H1 (cell line): ENCODE measurements around the gene GAK. TPM values are rescaled to one million over a fixed set of nuclear protein-coding genes. Genes with fewer than 3 reads are reported as not detected.

Experiments used
- CTCF ChIA-PET: fragments of 300-600 bp; sonication (Branson Sonifier 250); formaldehyde crosslinking; loops from one replicate; lab custom pipeline; 2021; ENCODE audit not compliant: partially characterized antibody; lab: Charles Lee
- POLR2A ChIA-PET: fragments of 300-600 bp; sonication (Branson Sonifier 250); formaldehyde crosslinking; loops from one replicate; lab custom pipeline; 2021; ENCODE audit warnings: inconsistent platforms; ENCODE audit not compliant: partially characterized antibody; lab: Charles Lee
- DNase-seq, 2 experiments: peaks; one replicate each; pipeline versions ENCODE4 v3.0.0 to v3.0.0-alpha.2; 2010 to 2022; ENCODE audit warnings: low spot score in 2 of 2, low read depth in 1 of 2, mixed read lengths in 1 of 2
- FAIRE-seq: peaks from 2 replicates; lab custom pipeline; 2011; peaks lifted over from hg19 to GRCh38; lab: Jason Lieb, UNC
- H2AFZ ChIP-seq: 2 replicates; pipeline ENCODE4 v1.8.1; 2012; ENCODE audit warnings: low read length, inconsistent platforms
- H2AK5ac ChIP-seq: 2 replicates; pipeline ENCODE4 v1.6.1; 2013; ENCODE audit warnings: low read depth, low read length
- H2BK120ac ChIP-seq: replicated peaks from 2 replicates; pipeline ENCODE3; 2013; ENCODE audit warnings: low read depth, low read length, inconsistent platforms
- H2BK12ac ChIP-seq: 2 replicates; pipeline ENCODE4 v1.6.1; 2013; ENCODE audit warnings: low read depth, low read length
- H2BK15ac ChIP-seq: 2 replicates; pipeline ENCODE4 v1.6.1; 2013; ENCODE audit warnings: low read length
- H2BK20ac ChIP-seq: 2 replicates; pipeline ENCODE4 v1.6.1; 2013; ENCODE audit warnings: low read length
- H2BK5ac ChIP-seq: 2 replicates; pipeline ENCODE4 v1.6.1; 2013; ENCODE audit warnings: low read depth, low read length
- H3K14ac ChIP-seq: 2 replicates; pipeline ENCODE4 v1.6.1; 2013; ENCODE audit warnings: inconsistent platforms; ENCODE audit not compliant: insufficient read length
- H3K18ac ChIP-seq: 2 replicates; pipeline ENCODE4 v1.6.1; 2013; ENCODE audit warnings: low read length; ENCODE audit errors: extremely low read depth
- H3K23ac ChIP-seq: 2 replicates; pipeline ENCODE4 v1.6.1; 2013; ENCODE audit warnings: inconsistent platforms; ENCODE audit not compliant: insufficient read length
- H3K23me2 ChIP-seq: 2 replicates; pipeline ENCODE4 v1.6.1; 2013; ENCODE audit warnings: low read depth, low read length
- H3K27ac ChIP-seq: 2 replicates; pipeline ENCODE4 v1.6.1; 2011; ENCODE audit warnings: low read depth, low read length, inconsistent platforms
- H3K27me3 ChIP-seq, 4 experiments: replicated peaks in 1 of 4; 1 replicate in 1 of 4; 2 replicates in 3 of 4; pipeline versions ENCODE4 v1.6.1 to v1.8.1; 2011 to 2013; ENCODE audit warnings: low read length in 3 of 4, mild to moderate bottlenecking in 3 of 4, inconsistent platforms in 2 of 4, mixed read lengths in 2 of 4, moderate library complexity in 1 of 4; ENCODE audit not compliant: control insufficient read depth in 3 of 4, insufficient read depth in 3 of 4; ENCODE audit errors: extremely low read depth in 1 of 4
- H3K36me3 ChIP-seq, 4 experiments: 2 replicates each; pipeline versions ENCODE4 v1.6.1 to v1.8.1; 2011 to 2013; ENCODE audit warnings: mild to moderate bottlenecking in 4 of 4, low read length in 3 of 4, moderate library complexity in 2 of 4, control low read depth in 1 of 4, inconsistent platforms in 1 of 4; ENCODE audit not compliant: insufficient read depth in 4 of 4, control insufficient read depth in 2 of 4
- H3K4ac ChIP-seq: replicated peaks from 2 replicates; pipeline ENCODE3; 2013; ENCODE audit warnings: low read length, low read depth, mixed read lengths, inconsistent platforms; ENCODE audit not compliant: insufficient read length
- H3K4me1 ChIP-seq, 4 experiments: replicated peaks in 1 of 4; 1 replicate in 1 of 4; 2 replicates in 3 of 4; pipeline versions ENCODE4 v1.6.1 to v1.8.1; 2011 to 2013; ENCODE audit warnings: low read length in 3 of 4, inconsistent platforms in 2 of 4, mixed read lengths in 1 of 4; ENCODE audit not compliant: insufficient read depth in 4 of 4, control insufficient read depth in 3 of 4
- H3K4me2 ChIP-seq, 2 experiments: 2 replicates each; pipeline versions ENCODE4 v1.6.1 to v1.8.1; 2011 to 2013; ENCODE audit warnings: low read depth in 2 of 2, low read length in 2 of 2, control low read depth in 1 of 2, inconsistent platforms in 1 of 2, mild to moderate bottlenecking in 1 of 2; ENCODE audit not compliant: insufficient read depth in 1 of 2
- H3K4me3 ChIP-seq, 4 experiments: fragments of 200-600, 300-600 bp in 1 of 4; sonication (generic), shearing (Covaris generic), sonication (Bioruptor Twin) in 1 of 4; 2 replicates each; pipeline versions ENCODE4 v1.5.1 to v1.8.1; 2011 to 2016; ENCODE audit warnings: low read length in 4 of 4, low read depth in 3 of 4, control low read depth in 2 of 4, inconsistent platforms in 2 of 4, mild to moderate bottlenecking in 2 of 4, mixed read lengths in 1 of 4, moderate library complexity in 1 of 4; ENCODE audit not compliant: insufficient read depth in 2 of 4; ENCODE audit errors: extremely low read depth in 1 of 4
- H3K56ac ChIP-seq: replicated peaks from 2 replicates; pipeline ENCODE3; 2013; ENCODE audit warnings: low read depth, mild to moderate bottlenecking, mixed read lengths, low read length, inconsistent platforms; ENCODE audit not compliant: insufficient read length
- H3K79me1 ChIP-seq: 2 replicates; pipeline ENCODE4 v1.6.1; 2013; ENCODE audit warnings: low read depth, low read length, control low read depth
- H3K79me2 ChIP-seq, 2 experiments: 2 replicates each; pipeline versions ENCODE4 v1.6.1 to v1.8.1; 2012 to 2013; ENCODE audit warnings: low read length in 2 of 2, mild to moderate bottlenecking in 2 of 2, inconsistent platforms in 1 of 2; ENCODE audit not compliant: insufficient read depth in 2 of 2, control insufficient read depth in 1 of 2
- H3K9ac ChIP-seq, 4 experiments: replicated peaks in 1 of 4; 1 replicate in 1 of 4; 2 replicates in 3 of 4; pipeline versions ENCODE4 v1.6.1 to v1.8.1; 2011 to 2013; ENCODE audit warnings: low read depth in 3 of 4, low read length in 3 of 4, control low read depth in 2 of 4, mild to moderate bottlenecking in 2 of 4, moderate library complexity in 2 of 4, inconsistent platforms in 1 of 4; ENCODE audit errors: extremely low read depth in 1 of 4
- H3K9me3 ChIP-seq, 2 experiments: 2 replicates each; pipeline versions ENCODE4 v1.6.1 to v1.8.1; 2012 to 2013; ENCODE audit warnings: mild to moderate bottlenecking in 2 of 2, moderate library complexity in 2 of 2, control low read depth in 1 of 2, inconsistent platforms in 1 of 2, low read depth in 1 of 2, low read length in 1 of 2, mixed read lengths in 1 of 2; ENCODE audit not compliant: insufficient read depth in 2 of 2
- H4K20me1 ChIP-seq, 2 experiments: replicated peaks in 1 of 2; 2 replicates each; pipeline versions ENCODE3 to v1.8.1; 2011 to 2013; ENCODE audit warnings: inconsistent platforms in 2 of 2, low read length in 2 of 2, mild to moderate bottlenecking in 1 of 2; ENCODE audit not compliant: insufficient read depth in 2 of 2, control insufficient read depth in 1 of 2
- H4K5ac ChIP-seq: 2 replicates; pipeline ENCODE4 v1.6.1; 2013; ENCODE audit warnings: low read length, low read depth, mixed read lengths, inconsistent platforms; ENCODE audit not compliant: insufficient read length
- H4K8ac ChIP-seq: 2 replicates; pipeline ENCODE4 v1.8.0; 2013; ENCODE audit warnings: mild to moderate bottlenecking, moderate library complexity, low read length, inconsistent platforms; ENCODE audit not compliant: insufficient read depth; ENCODE audit errors: extremely low read depth
- H4K91ac ChIP-seq: replicated peaks from 2 replicates; pipeline ENCODE3; 2013; ENCODE audit warnings: low read length, mixed read lengths, inconsistent platforms; ENCODE audit not compliant: insufficient read length
- BRCA1 ChIP-seq: IDR thresholded peaks from 2 replicates; pipeline ENCODE4 v1.6.1; 2012; ENCODE audit warnings: low read depth, low read length, improper control_type of control experiment
- CBX8 ChIP-seq: fragments of 300-800, 300-1000 bp; sonication (generic); IDR thresholded peaks from 2 replicates; pipeline ENCODE4 v1.7.1; 2016; ENCODE audit warnings: low read depth, low read length, borderline replicate concordance
- CEBPB ChIP-seq: IDR thresholded peaks from 2 replicates; pipeline ENCODE4 v1.6.1; 2012; ENCODE audit warnings: low read depth, low read length
- CHD1 ChIP-seq: IDR thresholded peaks from 2 replicates; pipeline ENCODE4 v1.6.1; 2012; ENCODE audit warnings: low read depth, low read length, improper control_type of control experiment
- CREB1 ChIP-seq: IDR thresholded peaks from 2 replicates; pipeline ENCODE4 v1.6.1; 2012; ENCODE audit warnings: inconsistent platforms
- CTBP2 ChIP-seq: IDR thresholded peaks from 2 replicates; pipeline ENCODE4 v1.7.0; 2011; ENCODE audit warnings: borderline replicate concordance, mild to moderate bottlenecking, moderate library complexity, mixed read lengths, low read length; ENCODE audit not compliant: insufficient read depth, insufficient read length
- HDAC2 ChIP-seq, 2 experiments: fragments of 300-600 bp in 1 of 2; sonication (generic) in 1 of 2; IDR thresholded peaks; 2 replicates each; pipeline ENCODE4 v1.6.1; 2011 to 2012; ENCODE audit warnings: low read depth in 2 of 2, low read length in 2 of 2, mild to moderate bottlenecking in 2 of 2, moderate library complexity in 2 of 2, borderline replicate concordance in 1 of 2, inconsistent platforms in 1 of 2
- NRF1 ChIP-seq: IDR thresholded peaks from 2 replicates; pipeline ENCODE4 v1.6.1; 2011; ENCODE audit warnings: mild to moderate bottlenecking, low read depth, low read length, improper control_type of control experiment
- SIRT6 ChIP-seq: IDR thresholded peaks from one replicate; pipeline ENCODE4 v1.7.1; 2012; ENCODE audit warnings: low read length, inconsistent platforms
- SP1 ChIP-seq: IDR thresholded peaks from 2 replicates; pipeline ENCODE4 v1.6.1; 2011; ENCODE audit warnings: low read depth, low read length
- SUZ12 ChIP-seq: fragments of 200-600 bp; sonication (generic); IDR thresholded peaks from 2 replicates; pipeline ENCODE4 v1.6.1; 2012; ENCODE audit warnings: mild to moderate bottlenecking, inconsistent platforms, low read length, moderate library complexity, mixed read lengths
- TAF1 ChIP-seq: IDR thresholded peaks from 2 replicates; pipeline ENCODE4 v1.6.1; 2011; ENCODE audit warnings: mild to moderate bottlenecking, low read depth, low read length
- WGBS, 2 experiments: shearing (Covaris generic) in 1 of 2; methylation state at CpG; one replicate each; pipeline versions ENCODE4 v1.1.6 to v1.1.7; 2013 to 2015; ENCODE audit warnings: low lambda C conversion rate in 2 of 2, mixed read lengths in 2 of 2, inconsistent platforms in 1 of 2, low coverage in 1 of 2, missing lambda C conversion rate in 1 of 2; ENCODE audit not compliant: insufficient replicate concordance in 2 of 2, insufficient coverage in 1 of 2, insufficient read length in 1 of 2; ENCODE audit errors: extremely low coverage in 1 of 2, missing lambda C conversion rate in 1 of 2; 5-methylcytosine and 5-hydroxymethylcytosine counted together
- polyA plus RNA-seq, 7 experiments: library from polyadenylated mRNA; depleted of rRNA in 3 of 7; stranded (reverse) in 5 of 7; unstranded in 2 of 7; fragments of >200 nt in 5 of 7; fragments of 200-250 nt in 2 of 7; gene quantifications; 1 replicate in 5 of 7; 2 replicates in 1 of 7; 4 replicates in 1 of 7; pipeline versions ENCODE4 v1.2.1 to v1.2.3, GENCODE V29; 2011 to 2013; ENCODE audit warnings: missing spikeins in 2 of 7, mixed read lengths in 2 of 7
- total RNA-seq: library from RNA; stranded (reverse); fragmentation: NEBNext Ultra II Directional; extraction: Animal tissue kit (Norgen Biotek cat#: 25700); gene quantifications from 2 replicates; pipeline ENCODE4 v1.2.1, GENCODE V29; 2021
- TF ChIP-seq, protein P1 (sequence below): IDR thresholded peaks from 2 replicates; pipeline ENCODE4 v1.6.1; 2012; ENCODE audit warnings: low read length, inconsistent platforms

GAK gene
- total and polyA plus RNA-seq, 2 of the 8 experiments (the other 6 are each of a cell fraction or from before 2014, with no cell fraction given), result 31.5 to 70.8 TPM

DNA sequence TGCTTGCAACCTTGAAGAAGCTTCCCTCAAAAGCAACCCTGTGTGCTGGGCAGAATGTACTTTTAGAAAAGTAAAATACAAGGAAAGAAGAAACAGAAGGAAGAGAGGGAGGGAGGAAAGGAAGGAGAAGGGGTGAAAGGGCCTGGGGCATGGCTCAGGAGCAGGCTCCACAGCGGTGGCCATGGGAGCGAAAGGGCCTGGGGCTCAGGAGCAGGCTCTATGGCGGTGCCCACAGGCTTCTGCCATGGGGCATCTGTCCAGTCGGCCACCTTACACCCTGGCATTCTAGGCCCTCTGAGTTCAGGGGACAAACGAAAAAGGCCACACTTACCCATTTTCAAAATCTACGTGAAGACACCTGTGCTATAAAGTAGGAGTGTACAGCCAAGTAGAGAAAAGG is 31.4 kb downstream of the GAK start:
- no peak overlapping the region for H2AK5ac ChIP-seq
- H3K79me1 ChIP-seq, result peaks cover 9% of the 10 kb centered on the region
- no peak for DNase-seq
- POLR2A ChIA-PET, result no interaction called here
- no peak for FAIRE-seq
- H3K9ac ChIP-seq, result no peak overlapping the region
- no peak overlapping the region for H3K4me2 ChIP-seq
- H3K79me2 ChIP-seq, result no peaks in the 10 kb centered on the region
- no peak overlapping the region for H3K4ac ChIP-seq
- no peak overlapping the region for H4K5ac ChIP-seq
- H3K9me3 ChIP-seq, result peaks cover 0 to 4% of the 10 kb centered on the region in 2 experiments; a peak in 1 of 4 replicates
- H2BK12ac ChIP-seq, result no peak overlapping the region
- 93% methylated on average over 6 of the region's 6 CpGs; no CpG with 5 or more reads in 1 of the 2 experiments for WGBS, 2 experiments
- no peak overlapping the region for H3K14ac ChIP-seq
- H3K23me2 ChIP-seq, result no peaks in the 10 kb centered on the region
- H2BK5ac ChIP-seq, result no peak overlapping the region
- no peak overlapping the region for H3K56ac ChIP-seq
- no peak overlapping the region for H2BK15ac ChIP-seq
- no peak overlapping the region for H3K18ac ChIP-seq
- H2AFZ ChIP-seq, result no peak overlapping the region
- no peak overlapping the region for H2BK20ac ChIP-seq
- H3K27me3 ChIP-seq, result no peaks in the 10 kb centered on the region
- no peak overlapping the region for H3K4me3 ChIP-seq
- H4K20me1 ChIP-seq, result peaks cover 5 to 14% of the 10 kb centered on the region in 2 experiments
- H3K36me3 ChIP-seq, result peaks cover 0 to 8% (median 0%) of the 10 kb centered on the region in 4 experiments; a peak in 1 of 8 replicates
- no peak overlapping the region for H4K91ac ChIP-seq
- H3K27ac ChIP-seq, result no peak overlapping the region
- H3K4me1 ChIP-seq, result peaks cover 0 to 8% (median 0%) of the 10 kb centered on the region in 4 experiments; a peak in 3 of 7 replicates
- CTCF ChIA-PET, result interaction anchor here (0.6 to 1.9 kb wide), 6 partner anchors 9 to 205 kb away, joined by 3 to 6 read pairs (median 3); no protein-coding TSS in a partner anchor
- no peak overlapping the region for H2BK120ac ChIP-seq
- H3K23ac ChIP-seq, result no peak overlapping the region
- H4K8ac ChIP-seq, result no peak overlapping the region
- TF ChIP-seq, protein P1, sequence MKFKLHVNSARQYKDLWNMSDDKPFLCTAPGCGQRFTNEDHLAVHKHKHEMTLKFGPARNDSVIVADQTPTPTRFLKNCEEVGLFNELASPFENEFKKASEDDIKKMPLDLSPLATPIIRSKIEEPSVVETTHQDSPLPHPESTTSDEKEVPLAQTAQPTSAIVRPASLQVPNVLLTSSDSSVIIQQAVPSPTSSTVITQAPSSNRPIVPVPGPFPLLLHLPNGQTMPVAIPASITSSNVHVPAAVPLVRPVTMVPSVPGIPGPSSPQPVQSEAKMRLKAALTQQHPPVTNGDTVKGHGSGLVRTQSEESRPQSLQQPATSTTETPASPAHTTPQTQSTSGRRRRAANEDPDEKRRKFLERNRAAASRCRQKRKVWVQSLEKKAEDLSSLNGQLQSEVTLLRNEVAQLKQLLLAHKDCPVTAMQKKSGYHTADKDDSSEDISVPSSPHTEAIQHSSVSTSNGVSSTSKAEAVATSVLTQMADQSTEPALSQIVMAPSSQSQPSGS, result no peak
- TF ChIP-seq SUZ12 (no peak), NRF1 (no peak), CHD1 (no peak), SIRT6 (no peak), CBX8 (no peak), CEBPB (no peak), CREB1 (no peak), HDAC2 (IDR thresholded peaks at IDR 0.05; ENCODE audit: borderline replicate concordance in 1 of 2, low read depth in 2 of 2, low read length in 2 of 2) (no peak), BRCA1 (no peak), TAF1 (no peak), CTBP2 (no peak), SP1 (no peak)
